Measurements from ENCODE around the gene ERBB4. TPM values are rescaled to one million over a fixed set of nuclear protein-coding genes. Genes with fewer than 3 reads are reported as not detected.

The ERBB4 gene
- polyA plus RNA-seq, 2 of the 4 experiments (the other 2 are of a cell fraction): not detected

DNA sequence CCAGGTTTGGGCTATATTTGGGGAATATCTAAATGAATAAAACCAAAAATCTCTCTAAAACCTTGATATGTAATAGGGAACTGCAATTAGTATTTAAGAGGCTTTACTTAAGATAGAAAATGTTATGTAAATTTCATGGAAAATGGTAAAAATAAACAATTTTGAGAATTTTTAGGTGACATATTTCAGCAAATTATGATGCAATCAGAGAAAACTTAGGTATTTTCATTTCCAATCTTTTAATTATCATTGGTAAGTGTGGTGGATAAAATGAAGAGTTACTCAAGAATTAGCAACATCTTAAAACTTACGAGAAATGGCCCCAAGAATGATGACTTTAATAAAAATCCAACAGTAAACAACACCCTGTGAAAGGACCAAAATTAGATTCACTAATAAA is 571.4 kb downstream of the ERBB4 start:
- no peaks in the 10 kb centered on the region for H3K4me1 ChIP-seq
- no peak overlapping the region for H3K4me3 ChIP-seq
- no peak overlapping the region for H3K4me2 ChIP-seq
- no peak for ATAC-seq
- POLR2A ChIA-PET: no interaction called here
- DNase-seq (ENCODE audit: low read depth in 1 of 2, low spot score in 1 of 2): no peak
- no peak overlapping the region for H3K27ac ChIP-seq
- CTCF ChIA-PET: no interaction called here
- no peaks in the 10 kb centered on the region for H3K9me3 ChIP-seq
- 26% methylated on average over 1 of the region's 1 CpG for WGBS (ENCODE audit: missing lambda C conversion rate)
- FAIRE-seq: no peak
- TF ChIP-seq, protein P1, sequence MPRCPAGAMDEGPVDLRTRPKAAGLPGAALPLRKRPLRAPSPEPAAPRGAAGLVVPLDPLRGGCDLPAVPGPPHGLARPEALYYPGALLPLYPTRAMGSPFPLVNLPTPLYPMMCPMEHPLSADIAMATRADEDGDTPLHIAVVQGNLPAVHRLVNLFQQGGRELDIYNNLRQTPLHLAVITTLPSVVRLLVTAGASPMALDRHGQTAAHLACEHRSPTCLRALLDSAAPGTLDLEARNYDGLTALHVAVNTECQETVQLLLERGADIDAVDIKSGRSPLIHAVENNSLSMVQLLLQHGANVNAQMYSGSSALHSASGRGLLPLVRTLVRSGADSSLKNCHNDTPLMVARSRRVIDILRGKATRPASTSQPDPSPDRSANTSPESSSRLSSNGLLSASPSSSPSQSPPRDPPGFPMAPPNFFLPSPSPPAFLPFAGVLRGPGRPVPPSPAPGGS (IDR thresholded peaks at IDR 0.05): no peak
- TF ChIP-seq NR3C1 (IDR thresholded peaks at IDR 0.05) (no peak), RNF2 (IDR thresholded peaks at IDR 0.05; ENCODE audit: borderline replicate concordance, low read depth) (no peak), FOXS1 (CRISPR knock-in tag; IDR thresholded peaks at IDR 0.05) (no peak), RCOR1 (IDR thresholded peaks at IDR 0.05; ENCODE audit: low read depth, low read length) (no peak), CBX2 (IDR thresholded peaks at IDR 0.05; ENCODE audit: borderline replicate concordance, low read depth) (no peak), EP300 (IDR thresholded peaks at IDR 0.05) (no peak)
- TF ChIP-seq, protein P2, sequence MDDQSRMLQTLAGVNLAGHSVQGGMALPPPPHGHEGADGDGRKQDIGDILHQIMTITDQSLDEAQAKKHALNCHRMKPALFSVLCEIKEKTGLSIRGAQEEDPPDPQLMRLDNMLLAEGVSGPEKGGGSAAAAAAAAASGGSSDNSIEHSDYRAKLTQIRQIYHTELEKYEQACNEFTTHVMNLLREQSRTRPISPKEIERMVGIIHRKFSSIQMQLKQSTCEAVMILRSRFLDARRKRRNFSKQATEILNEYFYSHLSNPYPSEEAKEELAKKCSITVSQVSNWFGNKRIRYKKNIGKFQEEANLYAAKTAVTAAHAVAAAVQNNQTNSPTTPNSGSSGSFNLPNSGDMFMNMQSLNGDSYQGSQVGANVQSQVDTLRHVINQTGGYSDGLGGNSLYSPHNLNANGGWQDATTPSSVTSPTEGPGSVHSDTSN (IDR thresholded peaks at IDR 0.05): no peak

DNA sequence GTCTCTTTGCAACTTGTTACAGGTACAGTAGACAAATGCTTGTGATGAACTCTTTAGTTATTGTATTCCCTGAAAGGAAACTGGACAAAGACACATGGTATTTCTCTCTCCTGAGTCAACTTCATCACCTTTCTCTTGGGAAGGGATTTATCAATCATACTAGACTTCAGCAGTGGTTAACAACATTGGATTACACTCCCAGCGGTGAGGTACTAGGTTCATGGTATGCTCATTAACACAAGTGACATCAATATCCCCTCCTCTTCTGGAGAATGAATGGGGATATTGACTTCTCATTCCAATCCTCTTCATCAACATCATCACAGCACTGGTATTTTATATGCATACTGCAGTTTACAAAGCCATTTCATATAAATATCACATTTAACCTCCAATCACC is 574.6 kb downstream of the ERBB4 start:
- 73% methylated on average over 1 of the region's 1 CpG for WGBS (ENCODE audit: missing lambda C conversion rate)

DNA sequence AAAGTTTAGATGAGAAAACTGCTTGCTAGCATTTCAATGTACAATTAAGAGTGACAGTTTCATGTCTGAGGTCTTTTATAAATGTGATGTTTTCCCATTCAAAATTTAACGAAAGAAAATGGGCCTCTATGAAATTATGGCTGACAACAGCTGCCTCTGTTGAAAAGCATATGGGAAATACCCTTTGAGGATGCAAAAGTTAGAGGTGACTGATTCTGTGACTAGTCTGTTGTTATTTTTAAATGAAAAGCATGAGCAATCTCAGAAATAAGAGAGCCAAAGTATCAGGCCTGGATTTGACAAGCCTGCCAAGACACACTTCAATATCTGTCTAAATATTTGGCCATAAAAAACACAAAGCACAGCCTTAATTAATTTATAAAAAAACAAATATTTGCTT is 580.8 kb downstream of the ERBB4 start:
- DNase-seq (ENCODE audit: low read depth in 1 of 2, low spot score in 1 of 2): no peak
- ChIA-PET CTCF (no interaction called here), POLR2A (no interaction called here)
- 3% methylated on average over 1 of the region's 1 CpG for WGBS (ENCODE audit: missing lambda C conversion rate)
- FAIRE-seq: no peak
- Histone ChIP-seq H3K27ac (no peak overlapping the region), H3K4me1 (no peaks in the 10 kb centered on the region), H3K9me3 (no peaks in the 10 kb centered on the region), H3K4me2 (no peak overlapping the region), H3K4me3 (no peak overlapping the region)
- no peak for ATAC-seq
- TF ChIP-seq EHMT2 (IDR thresholded peaks at IDR 0.05; ENCODE audit: low read depth) (no peak), CBX2 (IDR thresholded peaks at IDR 0.05; ENCODE audit: borderline replicate concordance, low read depth) (no peak), EP300 (IDR thresholded peaks at IDR 0.05) (no peak), HOXB5 (CRISPR knock-in tag; IDR thresholded peaks at IDR 0.05) (no peak), POLR2A (IDR thresholded peaks at IDR 0.05; ENCODE audit: low read length) (no peak), SREBF2 (IDR thresholded peaks at IDR 0.05) (no peak), CBX8 (IDR thresholded peaks at IDR 0.05) (no peak), CHD4 (IDR thresholded peaks at IDR 0.05; ENCODE audit: borderline replicate concordance) (no peak), ZSCAN20 (CRISPR knock-in tag; IDR thresholded peaks at IDR 0.05) (no peak), HEYL (CRISPR knock-in tag; IDR thresholded peaks at IDR 0.05) (no peak)
- TF ChIP-seq, protein P3, sequence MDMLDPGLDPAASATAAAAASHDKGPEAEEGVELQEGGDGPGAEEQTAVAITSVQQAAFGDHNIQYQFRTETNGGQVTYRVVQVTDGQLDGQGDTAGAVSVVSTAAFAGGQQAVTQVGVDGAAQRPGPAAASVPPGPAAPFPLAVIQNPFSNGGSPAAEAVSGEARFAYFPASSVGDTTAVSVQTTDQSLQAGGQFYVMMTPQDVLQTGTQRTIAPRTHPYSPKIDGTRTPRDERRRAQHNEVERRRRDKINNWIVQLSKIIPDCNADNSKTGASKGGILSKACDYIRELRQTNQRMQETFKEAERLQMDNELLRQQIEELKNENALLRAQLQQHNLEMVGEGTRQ (IDR thresholded peaks at IDR 0.05): no peak
- TF ChIP-seq, protein P4, sequence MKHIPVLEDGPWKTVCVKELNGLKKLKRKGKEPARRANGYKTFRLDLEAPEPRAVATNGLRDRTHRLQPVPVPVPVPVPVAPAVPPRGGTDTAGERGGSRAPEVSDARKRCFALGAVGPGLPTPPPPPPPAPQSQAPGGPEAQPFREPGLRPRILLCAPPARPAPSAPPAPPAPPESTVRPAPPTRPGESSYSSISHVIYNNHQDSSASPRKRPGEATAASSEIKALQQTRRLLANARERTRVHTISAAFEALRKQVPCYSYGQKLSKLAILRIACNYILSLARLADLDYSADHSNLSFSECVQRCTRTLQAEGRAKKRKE (CRISPR knock-in tag; IDR thresholded peaks at IDR 0.05; ENCODE audit: low read depth): no peak
- TF ChIP-seq, protein P5, sequence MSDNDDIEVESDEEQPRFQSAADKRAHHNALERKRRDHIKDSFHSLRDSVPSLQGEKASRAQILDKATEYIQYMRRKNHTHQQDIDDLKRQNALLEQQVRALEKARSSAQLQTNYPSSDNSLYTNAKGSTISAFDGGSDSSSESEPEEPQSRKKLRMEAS (IDR thresholded peaks at IDR 0.05): no peak
- TF ChIP-seq, protein P6, sequence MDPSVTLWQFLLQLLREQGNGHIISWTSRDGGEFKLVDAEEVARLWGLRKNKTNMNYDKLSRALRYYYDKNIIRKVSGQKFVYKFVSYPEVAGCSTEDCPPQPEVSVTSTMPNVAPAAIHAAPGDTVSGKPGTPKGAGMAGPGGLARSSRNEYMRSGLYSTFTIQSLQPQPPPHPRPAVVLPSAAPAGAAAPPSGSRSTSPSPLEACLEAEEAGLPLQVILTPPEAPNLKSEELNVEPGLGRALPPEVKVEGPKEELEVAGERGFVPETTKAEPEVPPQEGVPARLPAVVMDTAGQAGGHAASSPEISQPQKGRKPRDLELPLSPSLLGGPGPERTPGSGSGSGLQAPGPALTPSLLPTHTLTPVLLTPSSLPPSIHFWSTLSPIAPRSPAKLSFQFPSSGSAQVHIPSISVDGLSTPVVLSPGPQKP (IDR thresholded peaks at IDR 0.05; ENCODE audit: low read depth, low read length): no peak

More for the DNA sequence above, 574.6 kb downstream of the ERBB4 start:
- CTCF ChIA-PET: no interaction called here
- no peaks in the 10 kb centered on the region for H3K4me1 ChIP-seq
- H3K9me3 ChIP-seq: no peaks in the 10 kb centered on the region
- ATAC-seq (no peak), FAIRE-seq (no peak), DNase-seq (ENCODE audit: low read depth in 1 of 2, low spot score in 1 of 2) (no peak)
- H3K4me2 ChIP-seq: no peak overlapping the region
- no peak overlapping the region for H3K4me3 ChIP-seq
- TF ChIP-seq BHLHE40 (IDR thresholded peaks at IDR 0.05; ENCODE audit: low read depth, low read length): no peak
- no peak for TF ChIP-seq NR3C1 (IDR thresholded peaks at IDR 0.05)
- TF ChIP-seq ZSCAN20 (CRISPR knock-in tag; IDR thresholded peaks at IDR 0.05): no peak
- no peak for TF ChIP-seq FOSB (CRISPR knock-in tag; IDR thresholded peaks at IDR 0.05)
- TF ChIP-seq, protein P3 (IDR thresholded peaks at IDR 0.05): no peak
- no peak for TF ChIP-seq FOXS1 (CRISPR knock-in tag; IDR thresholded peaks at IDR 0.05)
- TF ChIP-seq JUNB (IDR thresholded peaks at IDR 0.05): no peak
- no peak for TF ChIP-seq CBX2 (IDR thresholded peaks at IDR 0.05; ENCODE audit: borderline replicate concordance, low read depth)
- H3K27ac ChIP-seq: no peak overlapping the region
- POLR2A ChIA-PET: no interaction called here
